ENCODE measurements around the gene CCDC149.

GRCh38 chr4:24783506-24783905 is 129.3 kb downstream of the CCDC149 start:
- TF ChIP-seq, protein P1, sequence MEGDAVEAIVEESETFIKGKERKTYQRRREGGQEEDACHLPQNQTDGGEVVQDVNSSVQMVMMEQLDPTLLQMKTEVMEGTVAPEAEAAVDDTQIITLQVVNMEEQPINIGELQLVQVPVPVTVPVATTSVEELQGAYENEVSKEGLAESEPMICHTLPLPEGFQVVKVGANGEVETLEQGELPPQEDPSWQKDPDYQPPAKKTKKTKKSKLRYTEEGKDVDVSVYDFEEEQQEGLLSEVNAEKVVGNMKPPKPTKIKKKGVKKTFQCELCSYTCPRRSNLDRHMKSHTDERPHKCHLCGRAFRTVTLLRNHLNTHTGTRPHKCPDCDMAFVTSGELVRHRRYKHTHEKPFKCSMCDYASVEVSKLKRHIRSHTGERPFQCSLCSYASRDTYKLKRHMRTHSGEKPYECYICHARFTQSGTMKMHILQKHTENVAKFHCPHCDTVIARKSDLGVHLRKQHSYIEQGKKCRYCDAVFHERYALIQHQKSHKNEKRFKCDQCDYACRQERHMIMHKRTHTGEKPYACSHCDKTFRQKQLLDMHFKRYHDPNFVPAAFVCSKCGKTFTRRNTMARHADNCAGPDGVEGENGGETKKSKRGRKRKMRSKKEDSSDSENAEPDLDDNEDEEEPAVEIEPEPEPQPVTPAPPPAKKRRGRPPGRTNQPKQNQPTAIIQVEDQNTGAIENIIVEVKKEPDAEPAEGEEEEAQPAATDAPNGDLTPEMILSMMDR (IDR thresholded peaks at IDR 0.05; ENCODE audit: insufficient read depth, low read depth, low read length): no peak
- TF ChIP-seq EZH2 (IDR thresholded peaks at IDR 0.05; ENCODE audit: insufficient read depth, low read length): no peak

All from astrocyte (in vitro differentiated cells and primary cell).